ENCODE measurements around the gene UBE2E1.
A peak's percentile ranks its signal among the peaks of the same experiment; 100 is the strongest.
"Not testable (repeated sequence)": the region's sequence is repeated elsewhere in the genome, so short reads cannot be mapped to it uniquely, and the experiment has no call there.

The UBE2E1 gene

DNA sequence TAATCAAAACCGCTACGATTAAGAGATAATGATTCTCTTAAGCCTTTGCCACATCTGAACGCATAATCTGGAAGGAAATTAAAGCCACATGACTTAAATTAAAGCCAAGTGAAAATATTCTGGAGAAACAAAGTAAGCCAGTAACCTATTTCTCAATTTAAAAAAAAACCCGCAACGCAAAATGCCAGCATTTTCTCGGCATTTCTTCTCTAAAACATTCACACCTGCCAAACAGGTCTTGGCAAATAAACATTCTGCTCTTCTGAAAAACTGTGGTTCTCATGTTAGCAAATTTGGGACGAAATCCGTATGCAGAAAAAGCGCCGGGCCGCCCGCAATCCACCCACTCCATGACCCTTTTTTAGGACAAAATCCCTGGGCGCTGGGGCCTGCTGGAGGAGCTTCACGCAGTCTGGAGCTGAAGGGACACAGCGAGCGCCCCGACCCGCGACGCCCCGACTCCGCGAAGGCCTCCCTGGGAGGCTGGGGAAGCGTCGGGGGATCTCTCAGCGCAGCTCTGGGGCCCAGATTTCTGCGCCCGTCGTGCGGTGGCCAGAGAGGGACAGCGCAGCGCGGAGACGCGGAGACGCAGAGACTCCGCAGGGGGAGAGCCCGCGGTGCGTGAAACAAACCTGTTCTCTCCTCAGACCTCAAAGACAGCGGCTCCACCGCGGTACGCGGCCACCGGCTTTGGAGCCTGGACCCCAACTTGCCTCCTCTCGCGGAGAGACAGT is 110.6 kb downstream of the UBE2E1 start:
- no peak for DNase-seq (ENCODE audit: low read depth, low spot score)

- peak; percentile 88 for DNase-seq (ENCODE audit: low read depth, low spot score)
These were observed 111.3 kb downstream of the UBE2E1 start, which contains the start of the genes NKIRAS1 and RPL15 for GRCh38 chr3:23916886-23917678. NKIRAS1 (minus strand) TSS chr3:23916990; CDS start chr3:23910904, 6,086 bp downstream. RPL15 (plus strand) TSS chr3:23917132; CDS start chr3:23917860, 728 bp downstream.

- not testable (repeated sequence) for DNase-seq (ENCODE audit: low read depth, low spot score)
These were observed 112.0 kb downstream of the UBE2E1 start for GRCh38 chr3:23917679-23918303.

DNA sequence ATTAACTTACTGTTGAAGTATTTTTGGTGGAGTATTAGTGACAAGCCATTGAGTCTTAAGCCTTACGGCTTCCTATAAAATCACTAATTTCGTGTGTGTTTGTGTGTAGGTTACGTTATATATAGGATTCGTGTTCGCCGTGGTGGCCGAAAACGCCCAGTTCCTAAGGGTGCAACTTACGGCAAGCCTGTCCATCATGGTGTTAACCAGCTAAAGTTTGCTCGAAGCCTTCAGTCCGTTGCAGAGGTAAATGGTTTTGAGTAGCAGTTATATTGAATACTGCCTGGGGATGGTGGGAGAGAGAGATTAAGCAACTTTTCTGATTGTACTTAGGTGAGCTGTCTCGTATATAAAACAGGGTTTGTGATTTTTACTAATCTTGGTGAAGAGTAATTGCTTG is 112.6 kb downstream of the UBE2E1 start:
- not testable (repeated sequence) for DNase-seq (ENCODE audit: low read depth, low spot score)

GRCh38 chr3:23919628-23920027 is 113.9 kb downstream of the UBE2E1 start:
- DNase-seq (ENCODE audit: low read depth, low spot score) = no peak

DNA sequence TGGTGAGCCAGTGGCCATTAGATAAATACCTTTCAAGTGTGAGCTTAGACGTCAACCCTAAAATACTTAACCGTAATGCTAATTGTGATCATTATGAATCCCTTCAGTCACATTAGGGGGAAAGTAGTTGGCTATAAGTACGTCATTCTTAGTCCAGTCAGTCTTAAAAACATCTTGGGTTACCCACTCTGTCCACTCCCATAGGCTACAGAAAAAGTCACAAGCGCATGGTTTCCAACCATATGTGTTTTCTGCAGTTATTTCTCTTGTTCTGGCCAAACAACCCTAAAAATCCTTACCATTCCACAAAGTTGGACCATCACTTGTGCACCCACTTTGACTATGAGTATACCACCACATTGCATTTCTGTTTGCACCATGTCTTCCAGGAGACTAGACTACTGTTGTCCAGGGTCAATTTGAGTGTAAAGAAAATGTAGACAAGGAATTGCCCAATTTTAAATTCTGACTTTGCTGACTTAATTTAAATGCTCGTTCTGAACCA is 114.4 kb downstream of the UBE2E1 start:
- no peak for DNase-seq (ENCODE audit: low read depth, low spot score)

- DNase-seq (ENCODE audit: low read depth, low spot score) = no peak
These were observed 115.3 kb downstream of the UBE2E1 start for GRCh38 chr3:23921052-23921511.

DNA sequence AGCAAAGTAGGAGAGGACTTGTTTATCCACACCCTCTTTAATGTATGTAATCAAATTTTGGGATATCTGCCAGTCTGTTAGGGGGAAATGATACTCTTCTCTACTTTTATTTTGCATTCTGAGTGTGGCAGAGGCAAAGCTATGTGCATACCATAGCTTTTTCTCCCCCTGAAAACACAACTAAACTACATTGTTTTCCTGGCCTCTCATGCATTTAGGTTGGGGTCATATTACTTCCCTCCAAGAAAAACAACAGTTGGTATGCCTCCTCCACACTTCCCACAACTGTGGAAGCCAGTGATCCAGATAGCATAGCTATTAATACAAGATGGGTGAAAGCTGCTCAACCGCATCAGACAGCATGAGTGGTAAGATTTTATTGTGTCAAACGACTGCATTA is 118.0 kb downstream of the UBE2E1 start:
- DNase-seq (ENCODE audit: low read depth, low spot score) = no peak

GRCh38 chr3:23926246-23926645 is 120.5 kb downstream of the UBE2E1 start:
- no peak for DNase-seq (ENCODE audit: low read depth, low spot score)

DNA sequence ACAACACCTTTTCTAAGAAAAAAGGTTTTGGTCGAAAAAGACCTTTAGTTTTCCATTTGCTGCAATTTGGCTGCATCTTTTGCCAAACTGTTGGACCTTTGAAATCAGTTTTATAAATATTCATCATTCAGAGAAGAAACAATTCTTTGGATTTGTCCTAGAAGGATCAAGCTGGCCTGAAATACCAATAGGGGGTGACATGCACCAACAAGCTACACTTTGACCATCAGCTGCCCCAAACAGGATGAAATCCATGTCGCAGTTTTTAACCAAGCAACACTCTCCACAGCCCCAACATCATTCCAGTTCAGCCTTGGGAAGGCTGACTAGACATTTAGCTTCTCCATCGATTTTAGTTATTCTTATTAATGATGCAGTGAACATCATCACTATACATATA is 121.0 kb downstream of the UBE2E1 start:
- no peak for DNase-seq (ENCODE audit: low read depth, low spot score)

DNA sequence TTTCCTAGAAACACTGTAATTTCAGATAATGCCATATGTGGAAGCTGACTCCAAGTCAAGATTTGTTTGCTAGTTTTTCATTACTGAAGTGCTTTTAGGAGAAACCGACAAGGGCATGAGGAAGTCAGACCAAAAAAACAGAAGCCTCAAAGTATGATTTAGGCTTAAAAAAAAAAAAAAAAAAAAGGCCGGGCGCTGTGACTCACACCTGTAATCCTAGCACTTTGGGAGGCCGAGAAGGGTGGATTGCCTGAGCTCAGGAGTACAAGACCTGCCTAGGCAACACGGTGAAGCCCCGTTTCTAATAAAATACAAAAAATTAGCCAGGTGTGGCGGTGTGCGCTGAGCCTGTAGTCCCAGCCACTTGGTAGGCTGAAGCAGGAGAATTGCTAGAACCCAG is 122.8 kb downstream of the UBE2E1 start:
- no peak for DNase-seq (ENCODE audit: low read depth, low spot score)

DNA sequence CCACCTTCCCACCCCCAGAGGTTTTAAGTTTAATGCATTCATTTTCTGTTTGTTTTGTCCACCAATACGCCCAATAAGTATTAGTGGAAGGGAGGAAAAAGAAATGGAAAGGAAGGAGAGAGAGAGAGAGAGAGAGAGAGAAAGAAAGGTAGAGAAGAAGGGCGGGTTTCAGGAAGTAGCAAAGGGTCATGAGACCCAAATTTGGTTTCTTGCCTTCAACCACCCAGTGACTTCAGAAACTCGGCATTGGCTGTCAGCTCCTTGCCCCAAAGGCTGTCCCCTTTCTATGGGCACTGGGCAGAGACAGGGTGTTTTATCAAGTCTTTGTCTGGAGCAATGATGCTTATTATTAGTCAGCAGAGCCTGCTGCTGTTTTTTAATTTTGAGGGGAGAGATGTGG is 125.8 kb downstream of the UBE2E1 start:
- no peak for DNase-seq (ENCODE audit: low read depth, low spot score)

DNA sequence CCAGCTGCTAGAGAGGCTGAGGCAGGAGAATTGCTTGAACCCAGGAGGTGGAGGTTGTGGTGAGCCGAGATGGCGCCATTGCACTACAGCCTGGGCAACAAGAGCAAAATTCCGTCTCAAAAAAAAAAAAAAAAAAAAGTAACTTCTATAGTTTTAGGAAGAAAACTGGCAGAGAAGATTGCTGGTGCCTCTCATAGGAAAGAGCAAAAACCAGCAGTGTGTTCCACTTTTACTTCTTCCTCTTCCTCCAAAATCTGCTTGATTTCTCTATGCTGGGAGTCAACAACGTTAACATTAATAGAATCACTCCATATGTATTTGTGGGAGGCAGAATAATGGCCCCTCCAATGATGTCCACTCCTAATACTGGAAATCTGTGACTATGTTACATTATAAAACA is 126.8 kb downstream of the UBE2E1 start:
- no peak for DNase-seq (ENCODE audit: low read depth, low spot score)

GRCh38 chr3:23934253-23934652 is 128.5 kb downstream of the UBE2E1 start:
- no peak for DNase-seq (ENCODE audit: low read depth, low spot score)

GRCh38 chr3:23937296-23937695 is 131.5 kb downstream of the UBE2E1 start:
- DNase-seq (ENCODE audit: low read depth, low spot score) = no peak

GRCh38 chr3:23938688-23939087 is 132.9 kb downstream of the UBE2E1 start:
- DNase-seq (ENCODE audit: low read depth, low spot score) = no peak

DNA sequence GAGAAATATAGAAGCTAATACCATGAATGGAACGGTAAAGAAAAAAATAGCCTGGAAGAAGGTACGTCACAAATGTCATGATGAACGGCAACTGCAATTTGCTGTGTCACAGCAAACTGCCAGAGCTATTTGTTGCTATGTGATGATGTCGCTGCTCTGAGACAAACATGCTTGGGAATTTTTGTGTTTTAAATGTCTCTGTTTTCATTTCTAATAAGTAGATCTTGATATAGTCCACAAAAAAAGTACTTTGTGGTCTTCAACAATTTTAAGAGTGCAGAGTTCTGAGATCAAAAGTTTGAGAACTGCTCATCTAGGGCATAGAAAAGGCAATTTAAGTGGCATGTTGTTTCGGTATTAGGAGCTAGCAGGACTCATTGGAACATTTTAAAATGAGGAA is 135.0 kb downstream of the UBE2E1 start:
- no peak for DNase-seq (ENCODE audit: low read depth, low spot score)
